ENCODE data around the gene ATP5F1D. TPM values are rescaled to one million over a fixed set of nuclear protein-coding genes. Genes with fewer than 3 reads are reported as not detected.

The ATP5F1D gene
- total and polyA plus RNA-seq, 2 of the 13 experiments (the other 11 are each of a cell fraction or from before 2014, with no cell fraction given): 39.4 to 78.7 TPM

GRCh38 chr19:1259876-1260748 lies 18.6 kb downstream of the ATP5F1D start (continued):
- TF ChIP-seq ZNF546 (CRISPR knock-in tag; conservative IDR thresholded peaks at IDR 0.05) (no peak; the same call in 1 of the 2 replicates), MTA3 (CRISPR knock-in tag; IDR thresholded peaks at IDR 0.05) (no peak), KMT2B (CRISPR knock-in tag; IDR thresholded peaks at IDR 0.05) (no peak), ELF3 (CRISPR knock-in tag; IDR thresholded peaks at IDR 0.05) (0 out of 2 replicates have a peak, but pooled peaks have one; percentile 21), SKIL (CRISPR knock-in tag; IDR thresholded peaks at IDR 0.05; ENCODE audit: borderline replicate concordance) (peak; percentile 88), ZBTB7A (CRISPR knock-in tag; IDR thresholded peaks at IDR 0.05) (peak; percentile 84), ZBTB38 (CRISPR knock-in tag; IDR thresholded peaks at IDR 0.05) (no peak), ARID5B (CRISPR knock-in tag; IDR thresholded peaks at IDR 0.05) (0 out of 2 replicates have a peak, but pooled peaks have one; percentile 16), ZNF749 (CRISPR knock-in tag; IDR thresholded peaks at IDR 0.05; ENCODE audit: borderline replicate concordance) (no peak), HDAC1 (CRISPR knock-in tag; IDR thresholded peaks at IDR 0.05) (peak; percentile 45), ZHX2 (IDR thresholded peaks at IDR 0.05; ENCODE audit: low read depth) (no peak), ZHX2 (CRISPR knock-in tag; IDR thresholded peaks at IDR 0.05; ENCODE audit: borderline replicate concordance) (no peak), ZNF614 (CRISPR knock-in tag; IDR thresholded peaks at IDR 0.05; ENCODE audit: borderline replicate concordance) (0 out of 2 replicates have a peak, but pooled peaks have one; percentile 19), ZNF24 (IDR thresholded peaks at IDR 0.05) (0 out of 2 replicates have a peak, but pooled peaks have one; percentile 27), FOXA3 (CRISPR knock-in tag; IDR thresholded peaks at IDR 0.05) (0 out of 2 replicates have a peak, but pooled peaks have one; percentile 8), DNMT1 (CRISPR knock-in tag; IDR thresholded peaks at IDR 0.05) (no peak), HNRNPL (IDR thresholded peaks at IDR 0.05; ENCODE audit: low read depth, low read length) (peak; percentile 28; the same call in 1 of the 2 replicates)

All from HepG2 (cell line).